CD14-positive monocyte (primary cell): ENCODE measurements around the gene SLC25A39. TPM values are rescaled to one million over a fixed set of nuclear protein-coding genes. Genes with fewer than 3 reads are reported as not detected.

ENCODE experiments used
- DNase-seq, 3 donors: peaks; one replicate each; pipeline ENCODE4 v3.0.0-alpha.2; 2011 to 2022
- H2AFZ ChIP-seq: 2 replicates; pipeline ENCODE4 v1.6.0; 2012; ENCODE audit warnings: mild to moderate bottlenecking, low read depth, low read length, inconsistent platforms; ENCODE audit not compliant: insufficient read depth, poor library complexity, severe bottlenecking
- H3K27ac ChIP-seq, 2 donors: 1 replicate in 1 of 2; 2 replicates in 1 of 2; pipeline ENCODE4 v1.5.1; 2012 to 2013; ENCODE audit warnings: low read length in 2 of 2, control low read depth in 1 of 2, inconsistent platforms in 1 of 2, low read depth in 1 of 2, mild to moderate bottlenecking in 1 of 2
- H3K27me3 ChIP-seq, 2 donors: one replicate each; pipeline versions ENCODE4 v1.6.0 to v1.6.1; 2011 to 2013; ENCODE audit warnings: low read length in 2 of 2; ENCODE audit not compliant: control insufficient read depth in 2 of 2, insufficient read depth in 2 of 2
- H3K36me3 ChIP-seq, 2 donors: replicated peaks in 1 of 2; 1 replicate in 1 of 2; 2 replicates in 1 of 2; pipeline versions ENCODE4 v1.5.1 to v1.6.1; 2012 to 2013; ENCODE audit warnings: low read length in 2 of 2, control low read depth in 1 of 2, inconsistent platforms in 1 of 2, mild to moderate bottlenecking in 1 of 2; ENCODE audit not compliant: insufficient read depth in 2 of 2, control insufficient read depth in 1 of 2
- H3K4me1 ChIP-seq, 2 donors: 1 replicate in 1 of 2; 2 replicates in 1 of 2; pipeline versions ENCODE4 v1.5.1 to v1.6.1; 2012 to 2013; ENCODE audit warnings: low read length in 2 of 2, control low read depth in 1 of 2, inconsistent platforms in 1 of 2, mild to moderate bottlenecking in 1 of 2, moderate library complexity in 1 of 2; ENCODE audit not compliant: insufficient read depth in 2 of 2, control insufficient read depth in 1 of 2
- H3K4me2 ChIP-seq: replicated peaks from 2 replicates; pipeline ENCODE3; 2012; ENCODE audit warnings: low read length, moderate library complexity, mild to moderate bottlenecking; ENCODE audit not compliant: poor library complexity, severe bottlenecking; ENCODE audit errors: extremely low read depth
- H3K4me3 ChIP-seq, 3 experiments: fragments of 200-600 bp in 1 of 3; sonication (generic) in 1 of 3; replicated peaks in 1 of 3; 1 replicate in 2 of 3; 2 replicates in 1 of 3; pipeline ENCODE4 v1.5.1; 2011 to 2013; ENCODE audit warnings: low read length in 3 of 3, mild to moderate bottlenecking in 3 of 3, control low read depth in 2 of 3, low read depth in 2 of 3, inconsistent platforms in 1 of 3, moderate library complexity in 1 of 3
- H3K79me2 ChIP-seq: 2 replicates; pipeline ENCODE4 v1.6.0; 2012; ENCODE audit warnings: mild to moderate bottlenecking, control low read depth, inconsistent platforms, low read length, moderate library complexity; ENCODE audit not compliant: insufficient read depth
- H3K9ac ChIP-seq: 2 replicates; pipeline ENCODE4 v1.6.0; 2017; ENCODE audit warnings: low read length, mild to moderate bottlenecking; ENCODE audit not compliant: insufficient read depth, poor library complexity, severe bottlenecking
- H3K9me3 ChIP-seq, 2 donors: replicated peaks in 1 of 2; 1 replicate in 1 of 2; 2 replicates in 1 of 2; pipeline versions ENCODE4 v1.5.1 to v1.6.1; 2012 to 2013; ENCODE audit warnings: low read length in 2 of 2, control low read depth in 1 of 2; ENCODE audit not compliant: control insufficient read depth in 1 of 2, insufficient read depth in 1 of 2
- H4K20me1 ChIP-seq: 2 replicates; pipeline ENCODE4 v1.6.0; 2012; ENCODE audit warnings: mild to moderate bottlenecking, low read length, control low read depth, moderate library complexity; ENCODE audit not compliant: insufficient read depth
- H3K27ac Mint-ChIP-seq, 7 donors: one replicate each; pipeline ENCODE4 v1.8.0; 2020; ENCODE audit warnings: mild to moderate bottlenecking in 7 of 7, mixed read lengths in 7 of 7, moderate library complexity in 6 of 7, inconsistent platforms in 2 of 7
- H3K27me3 Mint-ChIP-seq, 3 donors: one replicate each; pipeline ENCODE4 v1.8.0; 2021 to 2022; ENCODE audit warnings: low read depth in 3 of 3, mild to moderate bottlenecking in 3 of 3, mixed read lengths in 3 of 3, moderate library complexity in 3 of 3, inconsistent platforms in 1 of 3
- H3K36me3 Mint-ChIP-seq, 2 donors: one replicate each; pipeline ENCODE4 v1.8.0; 2020; ENCODE audit warnings: mixed read lengths in 2 of 2, inconsistent platforms in 1 of 2, mild to moderate bottlenecking in 1 of 2
- H3K4me1 Mint-ChIP-seq: one replicate; pipeline ENCODE4 v1.8.0; 2020; ENCODE audit warnings: mild to moderate bottlenecking, mixed read lengths
- H3K4me3 Mint-ChIP-seq, 2 donors: one replicate each; pipeline ENCODE4 v1.8.0; 2020; ENCODE audit warnings: mild to moderate bottlenecking in 2 of 2, mixed read lengths in 2 of 2, moderate library complexity in 1 of 2
- H3K9me3 Mint-ChIP-seq, 7 donors: one replicate each; pipeline ENCODE4 v1.8.0; 2020 to 2022; ENCODE audit warnings: mixed read lengths in 7 of 7, mild to moderate bottlenecking in 6 of 7, moderate library complexity in 6 of 7, inconsistent platforms in 2 of 7
- CTCF ChIP-seq: fragments of 200-600 bp; IDR thresholded peaks from one replicate; pipeline ENCODE4 v1.8.0; 2022; ENCODE audit warnings: antibody characterized with exemption, mild to moderate bottlenecking
- WGBS: methylation state at CpG from one replicate; pipeline ENCODE4 v1.1.5; 2013; ENCODE audit warnings: missing lambda C conversion rate; ENCODE audit not compliant: insufficient coverage; 5-methylcytosine and 5-hydroxymethylcytosine counted together
- intact Hi-C, 2 donors: fragments of 100-400 bp; cut with micrococcal nuclease; formaldehyde crosslinking; loops; one replicate each; pipeline versions ENCODE4 v1.15.0 to v1.15.1; 2023
- polyA plus RNA-seq, 3 donors: library from polyadenylated mRNA; depleted of rRNA in 1 of 3; unstranded in 2 of 3; stranded (reverse) in 1 of 3; fragments of 300-500 nt in 2 of 3; fragments of >200 nt in 1 of 3; fragmentation: Illumina TruSeq in 2 of 3; gene quantifications; 1 replicate in 2 of 3; 2 replicates in 1 of 3; pipeline ENCODE4 v1.2.3, GENCODE V29; 2012 to 2021

The SLC25A39 gene
- polyA plus RNA-seq, 3 donors, result 64.0 to 74.8 (median 64.5) TPM

GRCh38 chr17:44350733-44351226 lies 26.2 kb upstream of the SLC25A39 start:
- peak; percentile 60 to 68 (median 67) for DNase-seq
- peaks cover 54% of the 10 kb centered on the region for H3K4me1 Mint-ChIP-seq
- no peak overlapping the region for H3K4me3 Mint-ChIP-seq
- peaks cover 45 to 48% of the 10 kb centered on the region in 2 donors for H3K36me3 ChIP-seq
- H3K9me3 ChIP-seq, result no peaks in the 10 kb centered on the region
- intact Hi-C loops, result loop anchor here in 1 of 2 donors (2.0 to 5.0 kb wide), 2 partner anchors 33 to 140 kb away; no protein-coding TSS in a partner anchor
- WGBS, result 63% methylated on average over 6 of the region's 6 CpGs
- H3K27ac ChIP-seq, result no peak overlapping the region
- peaks cover 0 to 4% (median 0%) of the 10 kb centered on the region in 7 donors for H3K9me3 Mint-ChIP-seq
- H3K27me3 ChIP-seq, result peaks cover 0 to 5% of the 10 kb centered on the region in 2 donors
- peak overlapping the region in 2 of 7 donors; percentile 55 to 82 for H3K27ac Mint-ChIP-seq
- H3K27me3 Mint-ChIP-seq, result peaks cover 5 to 18% (median 5%) of the 10 kb centered on the region in 3 donors
- no peak overlapping the region for H3K4me3 ChIP-seq
- H3K79me2 ChIP-seq, result peaks cover 44% of the 10 kb centered on the region
- peaks cover 48 to 76% of the 10 kb centered on the region in 2 donors for H3K4me1 ChIP-seq
- H3K36me3 Mint-ChIP-seq, result peaks cover 49 to 57% of the 10 kb centered on the region in 2 donors
- H3K9ac ChIP-seq, result no peak overlapping the region
- no peak overlapping the region for H3K4me2 ChIP-seq
- H2AFZ ChIP-seq, result no peak overlapping the region
- TF ChIP-seq CTCF, result peak; percentile 89
- peaks cover 79% of the 10 kb centered on the region for H4K20me1 ChIP-seq

GRCh38 chr17:44349553-44350070 lies 25.0 kb upstream of the SLC25A39 start:
- no peak for TF ChIP-seq CTCF
- WGBS, result 97% methylated on average over 8 of the region's 12 CpGs
- Mint-ChIP-seq H3K36me3 (peaks cover 49 to 57% of the 10 kb centered on the region in 2 donors), H3K27me3 (peaks cover 0 to 7% (median 0%) of the 10 kb centered on the region in 3 donors), H3K27ac (peak overlapping the region in 2 of 7 donors; percentile 50 to 61), H3K9me3 (peaks cover 0 to 4% (median 0%) of the 10 kb centered on the region in 7 donors), H3K4me3 (no peak overlapping the region), H3K4me1 (peaks cover 61% of the 10 kb centered on the region)
- no peak overlapping the region for H3K27ac ChIP-seq
- H3K4me2 ChIP-seq, result peak overlapping the region; percentile 88
- H3K36me3 ChIP-seq, result peaks cover 45 to 48% of the 10 kb centered on the region in 2 donors
- H3K4me3 ChIP-seq, result no peak overlapping the region
- DNase-seq, result no peak
- H3K9me3 ChIP-seq, result no peaks in the 10 kb centered on the region
- peaks cover 53 to 81% of the 10 kb centered on the region in 2 donors for H3K4me1 ChIP-seq
- no peak overlapping the region for H2AFZ ChIP-seq
- H3K27me3 ChIP-seq, result no peaks in the 10 kb centered on the region
- intact Hi-C loops, result loop anchor here in 1 of 2 donors (2.0 to 5.0 kb wide), 4 partner anchors 32 to 147 kb away; no protein-coding TSS in a partner anchor
- no peak overlapping the region for H3K9ac ChIP-seq
- peaks cover 86% of the 10 kb centered on the region for H4K20me1 ChIP-seq
- H3K79me2 ChIP-seq, result peaks cover 56% of the 10 kb centered on the region
